ENCODE measurements around the gene RBKS. TPM values are rescaled to one million over a fixed set of nuclear protein-coding genes. Genes with fewer than 3 reads are reported as not detected.

The RBKS gene
- total RNA-seq, 1 donor from 2014 or later: 1.6 TPM

DNA sequence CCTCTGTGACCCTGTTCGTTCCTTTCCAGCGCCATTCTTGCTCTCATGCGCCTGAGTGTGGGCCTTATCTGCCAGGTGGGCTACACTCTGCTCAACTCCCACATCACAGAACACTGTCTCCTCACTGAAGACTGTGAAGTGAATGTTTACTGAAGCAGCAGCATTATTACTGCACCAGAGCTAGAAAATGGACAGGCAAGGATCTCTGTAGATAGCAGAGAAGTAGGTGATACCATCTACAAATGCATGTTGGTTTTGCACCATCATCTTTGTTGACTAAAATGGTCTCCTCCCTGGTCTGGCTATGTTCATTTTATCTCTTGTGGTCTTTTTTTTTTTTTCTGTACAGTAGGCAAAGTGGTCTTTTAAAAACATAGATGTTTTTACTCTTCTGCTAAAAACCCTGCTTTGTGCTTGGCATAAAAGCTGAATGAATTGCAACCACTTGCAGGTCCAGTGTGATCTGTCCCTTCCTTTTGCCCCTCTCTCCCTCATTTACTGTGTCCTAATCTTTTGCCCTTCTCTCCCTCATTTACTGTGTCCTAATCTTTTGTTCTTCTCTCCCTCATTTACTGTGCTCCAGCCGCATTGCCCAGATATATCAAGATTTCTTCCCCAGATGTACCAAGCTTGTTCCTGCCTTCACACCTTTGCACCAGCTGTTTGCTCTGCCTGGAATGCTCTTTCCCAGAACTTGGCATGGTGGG, 35.7 kb upstream of the RBKS start:
- Histone ChIP-seq H3K4me1 (ENCODE audit: insufficient read depth, low read length) (no peaks in the 10 kb centered on the region), H3K79me2 (ENCODE audit: insufficient read depth, low read length) (no peaks in the 10 kb centered on the region), H4K20me1 (ENCODE audit: insufficient read depth, low read length) (no peaks in the 10 kb centered on the region), H3K27me3 (ENCODE audit: insufficient read depth, low read length) (no peaks in the 10 kb centered on the region), H3K4me2 (ENCODE audit: low read length) (no peak overlapping the region), H3K27ac (ENCODE audit: low read depth, low read length) (no peak overlapping the region), H3K4me3 (ENCODE audit: insufficient read depth, low read depth, low read length) (no peak overlapping the region), H3K9me3 (ENCODE audit: insufficient read depth, low read depth, low read length) (no peaks in the 10 kb centered on the region), H3K36me3 (ENCODE audit: insufficient read depth, low read length) (no peaks in the 10 kb centered on the region), H3K9ac (ENCODE audit: low read length) (no peak overlapping the region), H2AFZ (ENCODE audit: low read depth, low read length) (no peak overlapping the region)
- FAIRE-seq: no peak
- Mint-ChIP-seq H3K4me1 (ENCODE audit: low read depth, unreplicated experiment) (peaks cover 4% of the 10 kb centered on the region), H3K27me3 (ENCODE audit: low read depth, unreplicated experiment) (peaks cover 2% of the 10 kb centered on the region), H3K27ac (ENCODE audit: unreplicated experiment) (no peak overlapping the region), H3K36me3 (ENCODE audit: low read depth, unreplicated experiment) (peaks cover 7% of the 10 kb centered on the region), H3K4me3 (ENCODE audit: unreplicated experiment) (peak overlapping the region; percentile 2), H3K9me3 (ENCODE audit: unreplicated experiment) (peaks cover 2% of the 10 kb centered on the region)
- no peak for TF ChIP-seq EZH2 (IDR thresholded peaks at IDR 0.05; ENCODE audit: insufficient read depth, low read length)
- TF ChIP-seq, protein P1, sequence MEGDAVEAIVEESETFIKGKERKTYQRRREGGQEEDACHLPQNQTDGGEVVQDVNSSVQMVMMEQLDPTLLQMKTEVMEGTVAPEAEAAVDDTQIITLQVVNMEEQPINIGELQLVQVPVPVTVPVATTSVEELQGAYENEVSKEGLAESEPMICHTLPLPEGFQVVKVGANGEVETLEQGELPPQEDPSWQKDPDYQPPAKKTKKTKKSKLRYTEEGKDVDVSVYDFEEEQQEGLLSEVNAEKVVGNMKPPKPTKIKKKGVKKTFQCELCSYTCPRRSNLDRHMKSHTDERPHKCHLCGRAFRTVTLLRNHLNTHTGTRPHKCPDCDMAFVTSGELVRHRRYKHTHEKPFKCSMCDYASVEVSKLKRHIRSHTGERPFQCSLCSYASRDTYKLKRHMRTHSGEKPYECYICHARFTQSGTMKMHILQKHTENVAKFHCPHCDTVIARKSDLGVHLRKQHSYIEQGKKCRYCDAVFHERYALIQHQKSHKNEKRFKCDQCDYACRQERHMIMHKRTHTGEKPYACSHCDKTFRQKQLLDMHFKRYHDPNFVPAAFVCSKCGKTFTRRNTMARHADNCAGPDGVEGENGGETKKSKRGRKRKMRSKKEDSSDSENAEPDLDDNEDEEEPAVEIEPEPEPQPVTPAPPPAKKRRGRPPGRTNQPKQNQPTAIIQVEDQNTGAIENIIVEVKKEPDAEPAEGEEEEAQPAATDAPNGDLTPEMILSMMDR (IDR thresholded peaks at IDR 0.05; ENCODE audit: insufficient read depth, low read depth, low read length): no peak
- DNase-seq (ENCODE audit: low read depth): no peak

DNA sequence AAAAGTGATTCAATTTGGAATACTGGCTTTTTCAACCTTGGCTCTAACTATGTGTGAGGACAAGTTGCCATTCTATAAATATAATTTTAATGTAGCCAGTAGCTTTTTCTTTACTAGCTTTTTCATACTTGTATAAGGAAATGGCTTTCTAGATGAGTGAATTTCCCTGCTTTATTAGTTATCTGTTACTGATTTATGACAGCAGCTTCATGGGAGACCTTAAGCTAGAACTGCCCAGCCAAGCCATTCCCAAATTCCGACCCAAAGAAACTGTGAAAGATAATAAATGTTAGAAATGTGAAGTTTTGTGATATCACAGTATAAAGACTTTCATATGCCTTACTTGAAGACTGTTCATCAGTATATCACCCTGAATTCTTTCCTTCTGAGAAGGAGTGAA, 32.7 kb upstream of the RBKS start:
- Histone ChIP-seq H3K27ac (ENCODE audit: low read depth, low read length) (no peak overlapping the region), H2AFZ (ENCODE audit: low read depth, low read length) (no peak overlapping the region), H4K20me1 (ENCODE audit: insufficient read depth, low read length) (no peaks in the 10 kb centered on the region), H3K36me3 (ENCODE audit: insufficient read depth, low read length) (no peaks in the 10 kb centered on the region), H3K4me2 (ENCODE audit: low read length) (no peak overlapping the region), H3K27me3 (ENCODE audit: insufficient read depth, low read length) (no peaks in the 10 kb centered on the region), H3K4me3 (ENCODE audit: insufficient read depth, low read depth, low read length) (no peak overlapping the region), H3K4me1 (ENCODE audit: insufficient read depth, low read length) (no peaks in the 10 kb centered on the region), H3K9ac (ENCODE audit: low read length) (no peak overlapping the region), H3K9me3 (ENCODE audit: insufficient read depth, low read depth, low read length) (no peaks in the 10 kb centered on the region), H3K79me2 (ENCODE audit: insufficient read depth, low read length) (no peaks in the 10 kb centered on the region)
- Mint-ChIP-seq H3K36me3 (ENCODE audit: low read depth, unreplicated experiment) (peaks cover 9% of the 10 kb centered on the region), H3K27ac (ENCODE audit: unreplicated experiment) (no peak overlapping the region), H3K27me3 (ENCODE audit: low read depth, unreplicated experiment) (peaks cover 2% of the 10 kb centered on the region), H3K4me3 (ENCODE audit: unreplicated experiment) (no peak overlapping the region), H3K9me3 (ENCODE audit: unreplicated experiment) (peaks cover 2% of the 10 kb centered on the region), H3K4me1 (ENCODE audit: low read depth, unreplicated experiment) (peaks cover 4% of the 10 kb centered on the region)
- no peak for DNase-seq (ENCODE audit: low read depth)
- no peak for TF ChIP-seq EZH2 (IDR thresholded peaks at IDR 0.05; ENCODE audit: insufficient read depth, low read length)
- TF ChIP-seq, protein P1 (IDR thresholded peaks at IDR 0.05; ENCODE audit: insufficient read depth, low read depth, low read length): no peak
- FAIRE-seq: no peak

DNA sequence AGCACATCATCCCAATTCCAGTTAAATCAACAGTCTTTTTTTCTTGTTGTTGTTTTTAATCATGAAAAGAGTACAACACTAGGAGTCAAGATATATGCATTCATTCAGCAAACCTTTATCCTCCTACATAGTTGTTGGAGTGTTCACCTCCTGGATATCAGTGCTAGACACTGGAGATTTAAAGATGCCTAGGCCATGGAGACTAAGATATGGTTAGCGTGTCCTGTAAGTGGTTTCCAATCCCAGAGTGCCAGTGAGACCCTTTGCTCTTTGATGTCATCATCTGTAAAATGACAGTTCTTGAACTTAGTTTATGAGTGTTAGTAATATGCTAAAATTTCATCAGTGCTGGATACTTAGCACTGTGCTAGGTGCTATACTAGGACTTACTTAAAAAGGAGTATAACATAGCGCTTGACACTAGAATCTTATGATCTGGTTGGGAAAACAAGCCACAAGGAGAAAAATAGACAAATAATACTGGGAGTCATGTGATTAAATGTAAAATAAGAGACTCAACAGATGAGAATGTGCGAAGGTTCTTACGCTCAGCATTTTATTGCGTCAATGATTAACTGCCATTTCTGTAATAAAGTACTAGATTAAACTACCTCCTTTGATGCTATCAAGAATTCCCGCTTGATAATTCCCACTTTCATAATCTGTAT, 31.8 kb upstream of the RBKS start:
- TF ChIP-seq EZH2 (IDR thresholded peaks at IDR 0.05; ENCODE audit: insufficient read depth, low read length): no peak
- TF ChIP-seq, protein P1 (IDR thresholded peaks at IDR 0.05; ENCODE audit: insufficient read depth, low read depth, low read length): no peak
- no peak overlapping the region for H3K4me2 ChIP-seq (ENCODE audit: low read length)
- H4K20me1 ChIP-seq (ENCODE audit: insufficient read depth, low read length): no peaks in the 10 kb centered on the region
- no peak overlapping the region for H2AFZ ChIP-seq (ENCODE audit: low read depth, low read length)
- H3K4me1 ChIP-seq (ENCODE audit: insufficient read depth, low read length): no peaks in the 10 kb centered on the region
- no peak overlapping the region for H3K9ac ChIP-seq (ENCODE audit: low read length)
- H3K36me3 ChIP-seq (ENCODE audit: insufficient read depth, low read length): no peaks in the 10 kb centered on the region
- DNase-seq (ENCODE audit: low read depth): no peak
- Mint-ChIP-seq H3K27ac (ENCODE audit: unreplicated experiment) (no peak overlapping the region), H3K4me3 (ENCODE audit: unreplicated experiment) (no peak overlapping the region), H3K4me1 (ENCODE audit: low read depth, unreplicated experiment) (peaks cover 4% of the 10 kb centered on the region), H3K9me3 (ENCODE audit: unreplicated experiment) (peaks cover 2% of the 10 kb centered on the region), H3K36me3 (ENCODE audit: low read depth, unreplicated experiment) (peaks cover 9% of the 10 kb centered on the region), H3K27me3 (ENCODE audit: low read depth, unreplicated experiment) (peaks cover 2% of the 10 kb centered on the region)
- no peak for FAIRE-seq
- H3K4me3 ChIP-seq (ENCODE audit: insufficient read depth, low read depth, low read length): no peak overlapping the region
- no peak overlapping the region for H3K27ac ChIP-seq (ENCODE audit: low read depth, low read length)
- no peaks in the 10 kb centered on the region for H3K79me2 ChIP-seq (ENCODE audit: insufficient read depth, low read length)
- no peaks in the 10 kb centered on the region for H3K9me3 ChIP-seq (ENCODE audit: insufficient read depth, low read depth, low read length)
- H3K27me3 ChIP-seq (ENCODE audit: insufficient read depth, low read length): no peaks in the 10 kb centered on the region

Measured in astrocyte (in vitro differentiated cells and primary cell).